K562 (cell line): ENCODE measurements around the gene RARA.

Source experiments
- CBFB ChIP-seq: sonication (generic); formaldehyde crosslinking; IDR thresholded peaks from 2 replicates; pipeline ENCODE4 v1.4.0; 2020; ENCODE audit warnings: mild to moderate bottlenecking, missing genetic modification reagents
- CBX8 ChIP-seq: fragments of 200-600 bp; sonication (generic); IDR thresholded peaks from 2 replicates; pipeline ENCODE4 v1.6.1; 2012; ENCODE audit warnings: borderline replicate concordance, mixed run types, low read depth, mild to moderate bottlenecking, moderate library complexity, mixed read lengths, low read length, control low read depth, inconsistent platforms; ENCODE audit not compliant: poor library complexity, severe bottlenecking; ENCODE audit errors: extremely low read depth
- CEBPZ ChIP-seq: fragments of 150-350 bp; IDR thresholded peaks from 2 replicates; pipeline ENCODE4 v1.6.1; 2014; ENCODE audit warnings: low read depth, mild to moderate bottlenecking, low read length, borderline replicate concordance
- CTCF ChIP-seq, 3 experiments: IDR thresholded peaks in 2 of 3; conservative IDR thresholded peaks in 1 of 3; 2 replicates each; pipeline ENCODE4 v1.5.1; 2011 to 2012; ENCODE audit warnings: low read length in 3 of 3, mild to moderate bottlenecking in 3 of 3, control low read depth in 2 of 3, improper control_type of control experiment in 1 of 3, inconsistent platforms in 1 of 3, low read depth in 1 of 3, mixed read lengths in 1 of 3, moderate library complexity in 1 of 3; ENCODE audit not compliant: insufficient read depth in 2 of 3
- EZH2 ChIP-seq: IDR thresholded peaks from 2 replicates; pipeline ENCODE4 v1.6.1; 2012; ENCODE audit warnings: low read depth, mild to moderate bottlenecking, inconsistent platforms, low read length, borderline replicate concordance
- MYNN ChIP-seq, 2 experiments: sonication (generic); formaldehyde crosslinking in 1 of 2; IDR thresholded peaks; 2 replicates each; pipeline versions ENCODE4 v1.5.0 to v1.6.1; 2016 to 2020; ENCODE audit warnings: antibody characterized with exemption in 1 of 2, missing genetic modification reagents in 1 of 2
- NFATC3 ChIP-seq: fragments of 450-650 bp; IDR thresholded peaks from 2 replicates; pipeline ENCODE4 v1.6.1; 2017; ENCODE audit warnings: mild to moderate bottlenecking
- POLR2AphosphoS5 ChIP-seq: IDR thresholded peaks from 2 replicates; pipeline ENCODE4 v1.6.1; 2011; ENCODE audit warnings: mild to moderate bottlenecking, low read depth, low read length, moderate library complexity; ENCODE audit not compliant: control insufficient read depth, insufficient read depth
- POLR3G ChIP-seq: IDR thresholded peaks from 2 replicates; pipeline ENCODE4 v1.6.1; 2011; ENCODE audit not compliant: insufficient read length, insufficient replicate concordance; ENCODE audit errors: extremely low read depth
- RBM17 ChIP-seq: fragments of 200-400 bp; formaldehyde crosslinking; IDR thresholded peaks from 2 replicates; pipeline ENCODE4 v1.6.1; 2017; ENCODE audit warnings: low read depth, mild to moderate bottlenecking, low read length, borderline replicate concordance
- RCOR1 ChIP-seq, 2 experiments: IDR thresholded peaks; 2 replicates each; pipeline ENCODE4 v1.6.1; 2012; ENCODE audit warnings: low read depth in 2 of 2, low read length in 2 of 2, borderline replicate concordance in 1 of 2, improper control_type of control experiment in 1 of 2
- RNF2 ChIP-seq: sonication (generic); IDR thresholded peaks from 2 replicates; pipeline ENCODE4 v1.6.1; 2016
- ZNF217 ChIP-seq: sonication (generic); formaldehyde crosslinking; IDR thresholded peaks from 2 replicates; pipeline ENCODE4 v1.8.0; 2022; ENCODE audit warnings: mild to moderate bottlenecking, missing genetic modification reagents

GRCh38 chr17:40321524-40321929 lies 12.5 kb downstream of the RARA start:
- TF ChIP-seq CTCF (IDR thresholded peaks at IDR 0.05 in 2 of 3, conservative IDR thresholded peaks at IDR 0.05 in 1 of 3; ENCODE audit: insufficient read depth in 2 of 3, low read depth in 1 of 3, low read length in 3 of 3) (no peak), EZH2 (no peak), POLR2AphosphoS5 (no peak), RCOR1 (IDR thresholded peaks at IDR 0.05; ENCODE audit: borderline replicate concordance in 1 of 2, low read depth in 2 of 2, low read length in 2 of 2) (no peak), POLR3G (no peak), CEBPZ (no peak), RBM17 (no peak), MYNN (IDR thresholded peaks at IDR 0.05) (no peak), MYNN (CRISPR knock-in tag; IDR thresholded peaks at IDR 0.05) (no peak), RNF2 (no peak), CBFB (no peak), ZNF217 (no peak), CBX8 (no peak), NFATC3 (no peak)
